Mesenchymal stem cell (in vitro differentiated cells and primary cell): ENCODE results near the gene CENPA.

Experiments used
- DNase-seq: peaks from one replicate; pipeline ENCODE4 v3.0.0-alpha.2; 2013
- H2AFZ ChIP-seq: one replicate; pipeline ENCODE4 v1.6.1; 2013; ENCODE audit warnings: low read depth, mild to moderate bottlenecking, control low read depth, inconsistent platforms, low read length, moderate library complexity
- H2AK5ac ChIP-seq: 2 replicates; pipeline ENCODE4 v1.6.1; 2013; ENCODE audit warnings: low read length, moderate library complexity, mild to moderate bottlenecking, inconsistent platforms; ENCODE audit not compliant: severe bottlenecking
- H2BK120ac ChIP-seq: one replicate; pipeline ENCODE4 v1.6.1; 2013; ENCODE audit warnings: low read depth, mild to moderate bottlenecking, inconsistent platforms, low read length, moderate library complexity
- H2BK12ac ChIP-seq, 2 experiments: one replicate each; pipeline ENCODE4 v1.6.1; 2013; ENCODE audit warnings: inconsistent platforms in 2 of 2, low read length in 2 of 2, mild to moderate bottlenecking in 2 of 2, moderate library complexity in 2 of 2, control low read depth in 1 of 2
- H2BK15ac ChIP-seq: one replicate; pipeline ENCODE4 v1.6.1; 2013; ENCODE audit warnings: mild to moderate bottlenecking, low read depth, inconsistent platforms; ENCODE audit not compliant: poor library complexity, severe bottlenecking
- H2BK5ac ChIP-seq: 2 replicates; pipeline ENCODE4 v1.6.1; 2013; ENCODE audit warnings: low read depth, mild to moderate bottlenecking, low read length, control low read depth, inconsistent platforms; ENCODE audit not compliant: poor library complexity, severe bottlenecking
- H3K14ac ChIP-seq, 2 experiments: one replicate each; pipeline ENCODE4 v1.6.1; 2013; ENCODE audit warnings: inconsistent platforms in 2 of 2, low read length in 2 of 2, control low read depth in 1 of 2, mild to moderate bottlenecking in 1 of 2, moderate library complexity in 1 of 2
- H3K18ac ChIP-seq, 2 experiments: one replicate each; pipeline ENCODE4 v1.6.1; 2013; ENCODE audit warnings: inconsistent platforms in 2 of 2, low read length in 2 of 2, control low read depth in 1 of 2, low read depth in 1 of 2, mild to moderate bottlenecking in 1 of 2
- H3K23ac ChIP-seq, 2 experiments: one replicate each; pipeline ENCODE4 v1.6.1; 2013; ENCODE audit warnings: inconsistent platforms in 2 of 2, low read length in 2 of 2, mild to moderate bottlenecking in 2 of 2, moderate library complexity in 2 of 2, control low read depth in 1 of 2
- H3K27ac ChIP-seq: 2 replicates; pipeline ENCODE4 v1.5.1; 2013; ENCODE audit warnings: mild to moderate bottlenecking, moderate library complexity, low read length, control low read depth, inconsistent platforms; ENCODE audit not compliant: poor library complexity, severe bottlenecking
- H3K27me3 ChIP-seq, 2 experiments: 2 replicates each; pipeline versions ENCODE4 v1.6.1 to v1.7.0; 2013; ENCODE audit warnings: low read length in 2 of 2, mild to moderate bottlenecking in 2 of 2, moderate library complexity in 2 of 2, control low read depth in 1 of 2, inconsistent platforms in 1 of 2; ENCODE audit not compliant: control insufficient read depth in 1 of 2, insufficient read depth in 1 of 2
- H3K36me3 ChIP-seq, 2 experiments: 2 replicates each; pipeline versions ENCODE4 v1.6.1 to v1.7.0; 2013; ENCODE audit warnings: low read length in 2 of 2, control low read depth in 1 of 2, inconsistent platforms in 1 of 2, low read depth in 1 of 2, mild to moderate bottlenecking in 1 of 2; ENCODE audit not compliant: insufficient read depth in 2 of 2, control insufficient read depth in 1 of 2
- H3K4ac ChIP-seq, 2 experiments: one replicate each; pipeline ENCODE4 v1.6.1; 2013; ENCODE audit warnings: inconsistent platforms in 2 of 2, low read length in 2 of 2, mild to moderate bottlenecking in 2 of 2, moderate library complexity in 2 of 2, control low read depth in 1 of 2, low read depth in 1 of 2
- H3K4me1 ChIP-seq: 2 replicates; pipeline ENCODE4 v1.6.1; 2013; ENCODE audit warnings: low read depth, low read length, control low read depth; ENCODE audit not compliant: control insufficient read depth, insufficient read depth
- H3K4me2 ChIP-seq: 2 replicates; pipeline ENCODE4 v1.6.1; 2013; ENCODE audit warnings: low read length, mild to moderate bottlenecking, inconsistent platforms; ENCODE audit not compliant: poor library complexity, severe bottlenecking
- H3K4me3 ChIP-seq, 2 experiments: 2 replicates each; pipeline versions ENCODE4 v1.5.1 to v1.7.0; 2013; ENCODE audit warnings: low read length in 2 of 2, mild to moderate bottlenecking in 2 of 2, control low read depth in 1 of 2, low read depth in 1 of 2; ENCODE audit not compliant: insufficient read depth in 1 of 2
- H3K79me1 ChIP-seq: replicated peaks from 2 replicates; pipeline ENCODE4 v1.6.1; 2013; ENCODE audit warnings: mild to moderate bottlenecking, control low read depth, low read length, inconsistent platforms; ENCODE audit not compliant: poor library complexity, severe bottlenecking
- H3K9ac ChIP-seq: 2 replicates; pipeline ENCODE4 v1.7.0; 2013; ENCODE audit warnings: mild to moderate bottlenecking, low read length, moderate library complexity
- H3K9me3 ChIP-seq: 2 replicates; pipeline ENCODE4 v1.7.0; 2013; ENCODE audit warnings: mild to moderate bottlenecking, low read length; ENCODE audit not compliant: control insufficient read depth
- H4K8ac ChIP-seq: one replicate; pipeline ENCODE4 v1.6.1; 2013; ENCODE audit warnings: inconsistent platforms, mild to moderate bottlenecking, low read length, moderate library complexity
- H4K91ac ChIP-seq: one replicate; pipeline ENCODE4 v1.6.1; 2013; ENCODE audit warnings: mild to moderate bottlenecking, low read length, inconsistent platforms
- WGBS: methylation state at CpG from one replicate; pipeline ENCODE4 v1.1.7; 2013; ENCODE audit warnings: mixed read lengths; 5-methylcytosine and 5-hydroxymethylcytosine counted together

The CENPA gene

DNA sequence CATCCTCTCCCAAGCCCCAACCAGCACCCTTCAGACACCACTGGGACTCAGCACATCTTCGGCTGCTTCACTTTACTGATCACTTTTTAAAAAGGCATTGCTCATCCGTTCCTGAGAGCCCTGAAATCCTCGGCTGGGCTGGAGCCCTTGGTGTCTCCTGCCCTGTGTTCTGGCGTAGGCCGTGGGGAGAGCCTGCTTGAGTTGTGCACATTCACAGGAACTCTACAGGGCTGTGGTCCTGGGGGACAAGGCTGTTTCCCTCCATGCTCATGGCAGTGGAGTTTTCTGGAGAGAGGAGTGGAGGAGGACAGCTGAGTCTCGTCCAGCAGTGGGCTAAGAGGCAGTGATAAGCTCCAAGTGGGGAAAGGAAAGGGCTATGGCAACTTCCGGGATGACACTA lies 15.9 kb downstream of the CENPA start:
- 97% methylated on average over 6 of the region's 7 CpGs for WGBS
- H3K4me1 ChIP-seq = peaks cover 3% of the 10 kb centered on the region
- no peak overlapping the region for H4K91ac ChIP-seq
- H3K14ac ChIP-seq = no peak overlapping the region
- H3K4ac ChIP-seq = no peak overlapping the region
- no peak overlapping the region for H2BK5ac ChIP-seq
- no peak overlapping the region for H2BK12ac ChIP-seq
- H3K27me3 ChIP-seq = no peaks in the 10 kb centered on the region
- H2BK15ac ChIP-seq = no peak overlapping the region
- H2AK5ac ChIP-seq = no peak overlapping the region
- no peaks in the 10 kb centered on the region for H3K9me3 ChIP-seq
- no peak overlapping the region for H3K27ac ChIP-seq
- H2BK120ac ChIP-seq = no peak overlapping the region
- no peak overlapping the region for H2AFZ ChIP-seq
- no peak overlapping the region for H3K23ac ChIP-seq
- DNase-seq = no peak
- no peak overlapping the region for H3K9ac ChIP-seq
- H3K4me2 ChIP-seq = no peak overlapping the region
- H3K79me1 ChIP-seq = peaks cover 3% of the 10 kb centered on the region
- H3K4me3 ChIP-seq = no peak overlapping the region
- no peaks in the 10 kb centered on the region for H3K36me3 ChIP-seq
- H4K8ac ChIP-seq = no peak overlapping the region
- no peak overlapping the region for H3K18ac ChIP-seq

DNA sequence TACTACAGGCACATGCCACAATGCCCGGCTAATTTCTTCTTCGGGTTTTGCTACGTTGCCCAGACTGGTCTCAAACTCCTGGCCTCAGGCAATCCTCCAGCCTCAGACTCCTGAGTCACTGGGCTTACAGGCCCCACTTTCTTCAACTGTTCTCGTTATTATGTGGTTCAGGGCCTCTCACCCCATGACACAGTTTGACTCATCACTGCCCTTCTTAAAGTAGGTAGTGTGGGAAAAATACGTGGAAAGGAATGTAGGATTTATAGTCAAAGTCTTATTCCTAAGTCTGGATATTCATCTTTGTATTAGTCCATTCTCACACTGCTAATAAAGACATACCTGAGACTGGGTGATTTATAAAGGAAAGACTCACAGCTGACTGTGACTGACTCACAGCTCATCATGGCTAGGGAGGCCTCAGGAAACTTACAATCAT lies 19.4 kb downstream of the CENPA start:
- Histone ChIP-seq H3K18ac (no peak overlapping the region), H2BK120ac (no peak overlapping the region), H3K4me3 (no peak overlapping the region), H3K14ac (no peak overlapping the region), H3K27me3 (peaks cover 4 to 5% of the 10 kb centered on the region in 2 experiments), H3K9ac (no peak overlapping the region), H2AK5ac (no peak overlapping the region), H2BK5ac (no peak overlapping the region), H3K79me1 (no peaks in the 10 kb centered on the region), H3K9me3 (no peaks in the 10 kb centered on the region), H2AFZ (no peak overlapping the region), H2BK12ac (no peak overlapping the region), H3K4me1 (peaks cover 6% of the 10 kb centered on the region), H4K91ac (no peak overlapping the region), H4K8ac (no peak overlapping the region), H3K23ac (no peak overlapping the region), H3K4ac (no peak overlapping the region), H2BK15ac (no peak overlapping the region), H3K27ac (no peak overlapping the region), H3K36me3 (no peaks in the 10 kb centered on the region), H3K4me2 (no peak overlapping the region)
- peak; percentile 88 for DNase-seq
- WGBS = 57% methylated on average over 3 of the region's 5 CpGs

DNA sequence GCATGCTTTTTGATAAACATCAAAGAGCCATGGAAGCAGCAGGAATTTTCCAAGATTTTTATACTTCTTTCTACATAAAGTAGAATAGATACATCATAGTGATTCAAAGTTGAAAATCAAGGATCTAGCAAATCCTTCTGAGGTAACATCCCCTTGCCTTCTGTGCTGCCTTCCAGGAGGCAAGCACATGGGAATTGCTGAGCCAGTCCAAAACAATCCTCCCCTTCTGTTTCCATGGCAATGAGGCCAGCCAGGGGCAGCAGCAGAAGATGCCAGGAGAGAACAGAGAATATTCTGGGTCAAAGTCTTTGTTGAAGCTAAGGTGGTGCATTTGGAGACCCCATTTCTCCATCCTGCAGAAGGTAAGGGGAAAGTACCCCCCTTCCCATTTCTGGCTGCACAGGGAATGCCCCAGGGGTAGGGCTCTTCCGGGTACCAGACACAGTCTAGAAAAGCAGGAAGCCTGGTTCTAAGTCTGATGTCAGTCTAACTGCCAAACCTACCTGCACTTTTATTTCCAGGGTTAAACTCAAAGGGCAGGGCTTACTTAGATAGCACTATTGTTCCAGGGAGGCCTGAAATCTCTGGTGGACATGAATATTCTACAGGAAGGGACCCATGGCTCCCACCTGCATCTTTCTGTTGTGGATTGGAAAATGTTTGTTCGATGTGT lies 22.1 kb downstream of the CENPA start:
- Histone ChIP-seq H2AFZ (no peak overlapping the region), H3K9me3 (no peaks in the 10 kb centered on the region), H3K27ac (no peak overlapping the region), H3K4me1 (peaks cover 6% of the 10 kb centered on the region), H4K8ac (no peak overlapping the region), H3K23ac (no peak overlapping the region), H3K9ac (no peak overlapping the region), H4K91ac (no peak overlapping the region), H3K4ac (no peak overlapping the region), H3K4me3 (no peak overlapping the region), H3K14ac (no peak overlapping the region), H2BK5ac (no peak overlapping the region), H2AK5ac (no peak overlapping the region), H2BK12ac (no peak overlapping the region), H3K4me2 (no peak overlapping the region), H2BK15ac (no peak overlapping the region), H3K27me3 (peaks cover 27 to 30% of the 10 kb centered on the region in 2 experiments), H3K36me3 (no peaks in the 10 kb centered on the region), H2BK120ac (no peak overlapping the region), H3K79me1 (no peaks in the 10 kb centered on the region), H3K18ac (no peak overlapping the region)
- DNase-seq = peak; percentile 37
- WGBS = 38% methylated on average over 1 of the region's 2 CpGs

DNA sequence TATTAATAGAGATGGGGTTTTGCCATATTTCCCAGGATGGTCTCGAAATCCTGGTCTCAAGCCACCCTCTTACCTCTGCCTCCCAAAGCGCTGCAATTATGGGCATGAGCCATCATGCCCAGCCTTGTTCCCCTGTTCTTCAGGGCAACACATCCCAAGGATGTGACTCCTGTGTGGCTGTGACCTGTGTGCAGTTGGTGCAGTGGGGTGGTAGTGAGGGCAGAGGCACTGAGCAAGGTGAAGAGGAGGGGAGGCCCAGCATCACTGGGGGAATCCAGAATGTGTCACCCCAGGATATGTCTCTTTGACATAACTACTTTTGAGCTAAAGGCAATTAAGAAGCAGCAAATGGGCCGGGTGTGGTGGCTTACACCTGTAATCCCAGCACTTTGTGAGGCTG lies 23.4 kb downstream of the CENPA start:
- peaks cover 33 to 35% of the 10 kb centered on the region in 2 experiments for H3K27me3 ChIP-seq
- 86% methylated on average over 3 of the region's 3 CpGs for WGBS

More for the DNA sequence above, 23.4 kb downstream of the CENPA start:
- no peaks in the 10 kb centered on the region for H3K36me3 ChIP-seq
- H2BK5ac ChIP-seq = no peak overlapping the region
- no peak overlapping the region for H3K9ac ChIP-seq
- H3K4me1 ChIP-seq = peaks cover 6% of the 10 kb centered on the region
- H3K4me2 ChIP-seq = no peak overlapping the region
- H2AFZ ChIP-seq = no peak overlapping the region
- H3K9me3 ChIP-seq = no peaks in the 10 kb centered on the region
- H2BK12ac ChIP-seq = no peak overlapping the region
- no peak for DNase-seq
- peak overlapping the region in 1 of 2 experiments; percentile 1 for H3K14ac ChIP-seq
- H4K91ac ChIP-seq = no peak overlapping the region
- H2AK5ac ChIP-seq = no peak overlapping the region
- H3K79me1 ChIP-seq = no peaks in the 10 kb centered on the region
- H3K23ac ChIP-seq = no peak overlapping the region
- H3K4me3 ChIP-seq = no peak overlapping the region
- no peak overlapping the region for H2BK120ac ChIP-seq
- no peak overlapping the region for H3K4ac ChIP-seq
- H2BK15ac ChIP-seq = no peak overlapping the region
- H4K8ac ChIP-seq = no peak overlapping the region
- H3K27ac ChIP-seq = no peak overlapping the region
- no peak overlapping the region for H3K18ac ChIP-seq
